ENCODE measurements around the gene PBX3. TPM values are rescaled to one million over a fixed set of nuclear protein-coding genes. Genes with fewer than 3 reads are reported as not detected.

The PBX3 gene
- total RNA-seq, 4 donors from 2014 or later: 19.3 to 41.3 (median 25.1) TPM

GRCh38 chr9:125906144-125906543 is 159.0 kb downstream of the PBX3 start:
- no peak for TF ChIP-seq CTCF (IDR thresholded peaks at IDR 0.05)
- ATAC-seq (ENCODE audit: low FRiP score): no peak

GRCh38 chr9:125906893-125907292 is 159.7 kb downstream of the PBX3 start:
- ATAC-seq (ENCODE audit: low FRiP score) (no peak), DNase-seq (ENCODE audit: low spot score) (no peak)
- no peak for TF ChIP-seq CTCF (IDR thresholded peaks at IDR 0.05)

More at GRCh38 chr9:125906144-125906543, 159.0 kb downstream of the PBX3 start:
- no peak for DNase-seq (ENCODE audit: low spot score)

GRCh38 chr9:125908136-125908535 is 161.0 kb downstream of the PBX3 start:
- TF ChIP-seq CTCF (IDR thresholded peaks at IDR 0.05): no peak
- ATAC-seq (ENCODE audit: low FRiP score): no peak
- no peak for DNase-seq (ENCODE audit: low spot score)

- TF ChIP-seq CTCF (IDR thresholded peaks at IDR 0.05): no peak
- DNase-seq (ENCODE audit: low spot score): no peak
- no peak for ATAC-seq (ENCODE audit: low FRiP score)
These were observed 161.8 kb downstream of the PBX3 start for GRCh38 chr9:125908966-125909365.

- no peak for DNase-seq (ENCODE audit: low spot score)
- TF ChIP-seq CTCF (IDR thresholded peaks at IDR 0.05): no peak
- ATAC-seq (ENCODE audit: low FRiP score): no peak
These were observed 162.3 kb downstream of the PBX3 start for GRCh38 chr9:125909459-125909858.

GRCh38 chr9:125910286-125910685 is 163.1 kb downstream of the PBX3 start:
- no peak for DNase-seq (ENCODE audit: low spot score)
- no peak for TF ChIP-seq CTCF (IDR thresholded peaks at IDR 0.05)
- no peak for ATAC-seq (ENCODE audit: low FRiP score)

GRCh38 chr9:125911861-125912644 is 164.9 kb downstream of the PBX3 start:
- ATAC-seq (ENCODE audit: low FRiP score) (no peak), DNase-seq (ENCODE audit: low spot score) (no peak)
- TF ChIP-seq CTCF (IDR thresholded peaks at IDR 0.05): no peak

Data from omental fat pad (tissue), 4 donors.